Epithelial cell of alveolus of lung (primary cell): ENCODE data around the gene ICAM4. TPM values are rescaled to one million over a fixed set of nuclear protein-coding genes. Genes with fewer than 3 reads are reported as not detected.

Source experiments
- total RNA-seq: library from RNA; depleted of rRNA; stranded (reverse); fragments of >200 nt; gene quantifications from 2 replicates; pipeline ENCODE4 v1.2.1, GENCODE V29; 2015

ICAM4 gene
- total RNA-seq: 3.4 and 9.3 TPM in 2 replicates

GRCh38 chr19:10286803-10287737, at the start of gene ICAM4:
Gene ICAM4 (plus strand): TSS chr19:10286955. CDS start chr19:10287013, 58 bp downstream.

GRCh38 chr19:10251792-10252694, 34.7 kb upstream of the ICAM4 start, which contains the start of gene MRPL4:
Gene MRPL4 (plus strand): TSS chr19:10252214. CDS start chr19:10252254, 40 bp downstream.

GRCh38 chr19:10270616-10271394, 15.9 kb upstream of the ICAM4 start, which contains the start of gene ICAM1:
Gene ICAM1 (plus strand): TSS chr19:10271120. CDS start chr19:10271160, 40 bp downstream.

GRCh38 chr19:10289836-10290356, 3.1 kb downstream of the ICAM4 start, which contains the start of gene ICAM5:
Gene ICAM5 (plus strand): TSS chr19:10289952. CDS start chr19:10290044, 92 bp downstream.

GRCh38 chr19:10309423-10309822, 22.7 kb downstream of the ICAM4 start, which contains the start of gene ZGLP1:
Gene ZGLP1 (minus strand): TSS chr19:10309815.

GRCh38 chr19:10315335-10316214, 28.8 kb downstream of the ICAM4 start, which contains the start of gene FDX2:
Gene FDX2 (minus strand): TSS chr19:10316015. CDS start chr19:10315996, 19 bp downstream.

GRCh38 chr19:10332965-10333757, 46.4 kb downstream of the ICAM4 start, which contains the start of gene RAVER1:
Gene RAVER1 (minus strand): TSS chr19:10333529. CDS start chr19:10333507, 22 bp downstream.

Other genes with a start within 250 kb of the ICAM4 start
- 19.1 and 28.4 TPM in 2 replicates for gene SHFL, start 200.6 kb upstream of the ICAM4 start, total RNA-seq
- 0.13 and 0.80 TPM in 2 replicates for gene ANGPTL6, start 184.3 kb upstream of the ICAM4 start, total RNA-seq
- 37.5 and 38.7 TPM in 2 replicates for gene PPAN, start 180.6 kb upstream of the ICAM4 start, total RNA-seq
- 1.8 and 6.6 TPM in 2 replicates for gene P2RY11, start 175.3 kb upstream of the ICAM4 start, total RNA-seq
- 269 and 279 TPM in 2 replicates for gene EIF3G, start 167.1 kb upstream of the ICAM4 start, total RNA-seq
- 99.0 and 101 TPM in 2 replicates for gene DNMT1, start 92.0 kb upstream of the ICAM4 start, total RNA-seq
- 21.7 and 69.8 TPM in 2 replicates for gene S1PR2, start 55.6 kb upstream of the ICAM4 start, total RNA-seq
- gene MRPL4, start 34.7 kb upstream of the ICAM4 start, total RNA-seq: 93.2 and 98.0 TPM in 2 replicates
- gene ICAM1, start 15.8 kb upstream of the ICAM4 start, total RNA-seq: 36.0 and 177 TPM in 2 replicates
- gene ICAM5, start 3.0 kb downstream of the ICAM4 start, total RNA-seq: 16.4 and 26.7 TPM in 2 replicates
- gene ZGLP1, start 22.9 kb downstream of the ICAM4 start, total RNA-seq: 0.32 and 0.52 TPM in 2 replicates
- gene FDX2, start 29.1 kb downstream of the ICAM4 start, total RNA-seq: 17.3 and 45.3 TPM in 2 replicates
- gene RAVER1, start 46.6 kb downstream of the ICAM4 start, total RNA-seq: 38.0 and 49.8 TPM in 2 replicates
- gene ICAM3, start 52.7 kb downstream of the ICAM4 start, total RNA-seq: 4.2 and 6.7 TPM in 2 replicates
- gene TYK2, start 93.6 kb downstream of the ICAM4 start, total RNA-seq: 75.8 and 80.0 TPM in 2 replicates
- gene CDC37, start 116.6 kb downstream of the ICAM4 start, total RNA-seq: 122 and 193 TPM in 2 replicates
- 5.7 and 11.7 TPM in 2 replicates for gene PDE4A, start 133.6 kb downstream of the ICAM4 start, total RNA-seq
- 69.4 and 99.2 TPM in 2 replicates for gene KEAP1, start 216.4 kb downstream of the ICAM4 start, total RNA-seq
- 0.16 and 3.4 TPM in 2 replicates for gene S1PR5, start 230.5 kb downstream of the ICAM4 start, total RNA-seq